Measurements from ENCODE around the gene RASGRF2. TPM values are rescaled to one million over a fixed set of nuclear protein-coding genes. Genes with fewer than 3 reads are reported as not detected.

RASGRF2 gene
- polyA plus RNA-seq, 2 of the 4 experiments (the other 2 are of a cell fraction) = 1.4 to 2.1 TPM

DNA sequence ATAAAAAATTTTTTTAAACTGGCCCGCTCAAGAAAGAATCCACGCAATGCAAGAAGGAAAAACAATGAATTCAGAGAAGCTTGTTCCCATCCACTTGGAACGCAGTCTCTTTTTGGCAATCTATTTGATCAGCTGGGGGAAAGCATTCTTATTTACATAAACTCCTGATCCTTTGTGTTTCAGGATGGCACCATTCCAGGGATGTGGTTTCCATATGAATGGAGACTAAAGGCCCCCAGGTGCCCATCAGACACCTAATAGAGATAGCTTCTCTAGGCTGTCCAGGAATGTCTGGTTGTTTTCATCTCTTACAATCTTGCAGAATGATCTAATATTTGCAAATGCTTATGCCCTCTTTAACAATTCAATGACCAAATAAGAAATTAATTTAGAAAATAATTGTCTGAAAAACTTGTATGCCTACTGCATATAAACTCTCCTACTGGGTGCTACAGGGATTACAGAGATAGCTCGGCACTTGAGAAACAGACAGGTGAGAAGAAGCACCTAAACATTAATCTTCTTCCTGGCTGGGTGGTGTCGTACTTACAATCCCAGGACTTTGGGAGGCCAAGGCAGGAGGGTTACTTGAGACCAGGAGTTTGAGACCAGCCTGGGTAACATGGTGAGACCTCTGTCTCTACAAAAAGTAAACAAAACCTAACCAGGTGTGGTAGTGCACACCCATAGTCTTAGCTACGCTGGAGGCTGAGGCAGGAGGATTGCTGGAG, 3.0 kb upstream of the RASGRF2 start:
- no peak overlapping the region for H3K27ac ChIP-seq
- H3K9me3 ChIP-seq = no peaks in the 10 kb centered on the region
- DNase-seq (ENCODE audit: low read depth in 1 of 2, low spot score in 1 of 2) (no peak), ATAC-seq (no peak), FAIRE-seq (no peak)
- no peak overlapping the region for H3K4me3 ChIP-seq
- 79% methylated on average over 6 of the region's 6 CpGs for WGBS (ENCODE audit: missing lambda C conversion rate)
- ChIA-PET CTCF (interaction anchor here (0.7 to 1.3 kb wide), 4 partner anchors 70 to 151 kb away, joined by 3 to 5 read pairs (median 4); no protein-coding TSS in a partner anchor), POLR2A (no interaction called here)
- H3K4me1 ChIP-seq = no peaks in the 10 kb centered on the region
- TF ChIP-seq, protein P1, sequence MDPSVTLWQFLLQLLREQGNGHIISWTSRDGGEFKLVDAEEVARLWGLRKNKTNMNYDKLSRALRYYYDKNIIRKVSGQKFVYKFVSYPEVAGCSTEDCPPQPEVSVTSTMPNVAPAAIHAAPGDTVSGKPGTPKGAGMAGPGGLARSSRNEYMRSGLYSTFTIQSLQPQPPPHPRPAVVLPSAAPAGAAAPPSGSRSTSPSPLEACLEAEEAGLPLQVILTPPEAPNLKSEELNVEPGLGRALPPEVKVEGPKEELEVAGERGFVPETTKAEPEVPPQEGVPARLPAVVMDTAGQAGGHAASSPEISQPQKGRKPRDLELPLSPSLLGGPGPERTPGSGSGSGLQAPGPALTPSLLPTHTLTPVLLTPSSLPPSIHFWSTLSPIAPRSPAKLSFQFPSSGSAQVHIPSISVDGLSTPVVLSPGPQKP (IDR thresholded peaks at IDR 0.05; ENCODE audit: low read depth, low read length) = no peak
- TF ChIP-seq, protein P2, sequence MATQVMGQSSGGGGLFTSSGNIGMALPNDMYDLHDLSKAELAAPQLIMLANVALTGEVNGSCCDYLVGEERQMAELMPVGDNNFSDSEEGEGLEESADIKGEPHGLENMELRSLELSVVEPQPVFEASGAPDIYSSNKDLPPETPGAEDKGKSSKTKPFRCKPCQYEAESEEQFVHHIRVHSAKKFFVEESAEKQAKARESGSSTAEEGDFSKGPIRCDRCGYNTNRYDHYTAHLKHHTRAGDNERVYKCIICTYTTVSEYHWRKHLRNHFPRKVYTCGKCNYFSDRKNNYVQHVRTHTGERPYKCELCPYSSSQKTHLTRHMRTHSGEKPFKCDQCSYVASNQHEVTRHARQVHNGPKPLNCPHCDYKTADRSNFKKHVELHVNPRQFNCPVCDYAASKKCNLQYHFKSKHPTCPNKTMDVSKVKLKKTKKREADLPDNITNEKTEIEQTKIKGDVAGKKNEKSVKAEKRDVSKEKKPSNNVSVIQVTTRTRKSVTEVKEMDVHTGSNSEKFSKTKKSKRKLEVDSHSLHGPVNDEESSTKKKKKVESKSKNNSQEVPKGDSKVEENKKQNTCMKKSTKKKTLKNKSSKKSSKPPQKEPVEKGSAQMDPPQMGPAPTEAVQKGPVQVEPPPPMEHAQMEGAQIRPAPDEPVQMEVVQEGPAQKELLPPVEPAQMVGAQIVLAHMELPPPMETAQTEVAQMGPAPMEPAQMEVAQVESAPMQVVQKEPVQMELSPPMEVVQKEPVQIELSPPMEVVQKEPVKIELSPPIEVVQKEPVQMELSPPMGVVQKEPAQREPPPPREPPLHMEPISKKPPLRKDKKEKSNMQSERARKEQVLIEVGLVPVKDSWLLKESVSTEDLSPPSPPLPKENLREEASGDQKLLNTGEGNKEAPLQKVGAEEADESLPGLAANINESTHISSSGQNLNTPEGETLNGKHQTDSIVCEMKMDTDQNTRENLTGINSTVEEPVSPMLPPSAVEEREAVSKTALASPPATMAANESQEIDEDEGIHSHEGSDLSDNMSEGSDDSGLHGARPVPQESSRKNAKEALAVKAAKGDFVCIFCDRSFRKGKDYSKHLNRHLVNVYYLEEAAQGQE (IDR thresholded peaks at IDR 0.05) = no peak
- TF ChIP-seq, protein P3, sequence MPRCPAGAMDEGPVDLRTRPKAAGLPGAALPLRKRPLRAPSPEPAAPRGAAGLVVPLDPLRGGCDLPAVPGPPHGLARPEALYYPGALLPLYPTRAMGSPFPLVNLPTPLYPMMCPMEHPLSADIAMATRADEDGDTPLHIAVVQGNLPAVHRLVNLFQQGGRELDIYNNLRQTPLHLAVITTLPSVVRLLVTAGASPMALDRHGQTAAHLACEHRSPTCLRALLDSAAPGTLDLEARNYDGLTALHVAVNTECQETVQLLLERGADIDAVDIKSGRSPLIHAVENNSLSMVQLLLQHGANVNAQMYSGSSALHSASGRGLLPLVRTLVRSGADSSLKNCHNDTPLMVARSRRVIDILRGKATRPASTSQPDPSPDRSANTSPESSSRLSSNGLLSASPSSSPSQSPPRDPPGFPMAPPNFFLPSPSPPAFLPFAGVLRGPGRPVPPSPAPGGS (IDR thresholded peaks at IDR 0.05) = no peak
- TF ChIP-seq HOXB13 (CRISPR knock-in tag; IDR thresholded peaks at IDR 0.05; ENCODE audit: low read depth) (no peak), BHLHE40 (IDR thresholded peaks at IDR 0.05; ENCODE audit: low read depth, low read length) (no peak)
- no peak overlapping the region for H3K4me2 ChIP-seq

GRCh38 chr5:80958616-80959015, 1.5 kb upstream of the RASGRF2 start:
- Histone ChIP-seq H3K9me3 (no peaks in the 10 kb centered on the region), H3K4me2 (no peak overlapping the region), H3K4me3 (no peak overlapping the region), H3K27ac (no peak overlapping the region), H3K4me1 (peaks cover 2% of the 10 kb centered on the region; the same call in 1 of the 3 replicates)
- ChIA-PET CTCF (interaction anchor here (1.0 to 4.0 kb wide), 3 partner anchors 14 to 237 kb away, joined by 4 to 22 read pairs (median 9); no protein-coding TSS in a partner anchor), POLR2A (no interaction called here)
- DNase-seq (ENCODE audit: low read depth in 1 of 2, low spot score in 1 of 2) = no peak
- FAIRE-seq = no peak
- 67% methylated on average over 4 of the region's 4 CpGs for WGBS (ENCODE audit: missing lambda C conversion rate)
- no peak for TF ChIP-seq CBX2 (IDR thresholded peaks at IDR 0.05; ENCODE audit: borderline replicate concordance, low read depth)
- TF ChIP-seq RAD21 (conservative IDR thresholded peaks at IDR 0.05 in 1 of 2, IDR thresholded peaks at IDR 0.05 in 1 of 2) = no peak
- TF ChIP-seq, protein P3 (IDR thresholded peaks at IDR 0.05) = no peak
- TF ChIP-seq, protein P4, sequence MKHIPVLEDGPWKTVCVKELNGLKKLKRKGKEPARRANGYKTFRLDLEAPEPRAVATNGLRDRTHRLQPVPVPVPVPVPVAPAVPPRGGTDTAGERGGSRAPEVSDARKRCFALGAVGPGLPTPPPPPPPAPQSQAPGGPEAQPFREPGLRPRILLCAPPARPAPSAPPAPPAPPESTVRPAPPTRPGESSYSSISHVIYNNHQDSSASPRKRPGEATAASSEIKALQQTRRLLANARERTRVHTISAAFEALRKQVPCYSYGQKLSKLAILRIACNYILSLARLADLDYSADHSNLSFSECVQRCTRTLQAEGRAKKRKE (CRISPR knock-in tag; IDR thresholded peaks at IDR 0.05; ENCODE audit: low read depth) = no peak
- no peak for TF ChIP-seq SREBF2 (IDR thresholded peaks at IDR 0.05)
- no peak for TF ChIP-seq NR3C1 (IDR thresholded peaks at IDR 0.05)
- TF ChIP-seq, protein P5, sequence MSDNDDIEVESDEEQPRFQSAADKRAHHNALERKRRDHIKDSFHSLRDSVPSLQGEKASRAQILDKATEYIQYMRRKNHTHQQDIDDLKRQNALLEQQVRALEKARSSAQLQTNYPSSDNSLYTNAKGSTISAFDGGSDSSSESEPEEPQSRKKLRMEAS (IDR thresholded peaks at IDR 0.05) = no peak
- TF ChIP-seq FOSB (CRISPR knock-in tag; IDR thresholded peaks at IDR 0.05) = no peak
- TF ChIP-seq EHMT2 (IDR thresholded peaks at IDR 0.05; ENCODE audit: low read depth) = no peak
- ATAC-seq = no peak

Data from A549 (cell line).